RCC 7860 (cell line): ENCODE data around the gene KXD1.

ENCODE experiments used
- DNase-seq: peaks from one replicate; pipeline ENCODE4 v3.0.0-alpha.2; 2015; ENCODE audit warnings: low spot score
- FAIRE-seq: peaks from 2 replicates; lab custom pipeline; 2012; peaks lifted over from hg19 to GRCh38; lab: Jason Lieb, UNC

KXD1 gene

GRCh38 chr19:18612051-18612771 lies 54.5 kb downstream of the KXD1 start:
- FAIRE-seq: no peak
- DNase-seq: no peak

- FAIRE-seq (no peak), DNase-seq (no peak)
These were observed 55.3 kb downstream of the KXD1 start, which contains the start of gene TMEM59L for GRCh38 chr19:18612772-18613588. Gene TMEM59L, plus strand, starts transcription at chr19:18612870. Its CDS starts 89 bp downstream, at chr19:18612959.

GRCh38 chr19:18613589-18614234 lies 56.0 kb downstream of the KXD1 start:
- DNase-seq: no peak
- FAIRE-seq: no peak

GRCh38 chr19:18616023-18616422 lies 58.4 kb downstream of the KXD1 start:
- no peak for FAIRE-seq
- DNase-seq: no peak

GRCh38 chr19:18617562-18617961 lies 59.9 kb downstream of the KXD1 start:
- DNase-seq (no peak), FAIRE-seq (no peak)

- no peak for DNase-seq
- FAIRE-seq: no peak
These were observed 60.6 kb downstream of the KXD1 start for GRCh38 chr19:18618236-18618635.
